SK-N-SH treated with all-trans-retinoic acid at 6 μM for 48 hours (cell line): ENCODE results near the gene IFTAP.

Experiments
- ATAC-seq: fragments of 200-7000 bp; cut with Tn5 transposase; 3 replicates; pipeline ENCODE4 v1.9.1; 2020; ENCODE audit warnings: mild to moderate bottlenecking, moderate library complexity
- ARNTL ChIP-seq: fragments of 450-650 bp; formaldehyde crosslinking; IDR thresholded peaks from 2 replicates; pipeline ENCODE4 v1.5.0; 2020; ENCODE audit warnings: low read depth, mild to moderate bottlenecking, moderate library complexity, borderline replicate concordance
- BACH2 ChIP-seq: fragments of 250-450 bp; sonication (Bioruptor Pico); IDR thresholded peaks from 2 replicates; pipeline ENCODE4 v1.9.0; 2021; ENCODE audit warnings: mild to moderate bottlenecking, borderline replicate concordance
- CSDC2 ChIP-seq: fragments of 250-450 bp; sonication (Bioruptor Pico); IDR thresholded peaks from 2 replicates; pipeline ENCODE4 v1.5.0; 2020; ENCODE audit warnings: mild to moderate bottlenecking, moderate library complexity
- ESRRG ChIP-seq: fragments of 250-450 bp; sonication (Bioruptor Pico); IDR thresholded peaks from 2 replicates; pipeline ENCODE4 v1.6.1; 2021; ENCODE audit warnings: mild to moderate bottlenecking
- GLIS3 ChIP-seq: fragments of 250-450 bp; sonication (Bioruptor Pico); IDR thresholded peaks from 2 replicates; pipeline ENCODE4 v1.5.0; 2020; ENCODE audit warnings: mild to moderate bottlenecking, moderate library complexity
- ISL1 ChIP-seq: fragments of 250-450 bp; sonication (Bioruptor Pico); IDR thresholded peaks from 2 replicates; pipeline ENCODE4 v2.1.2; 2022; ENCODE audit warnings: mild to moderate bottlenecking, moderate library complexity
- OSR1 ChIP-seq: fragments of 250-450 bp; sonication (Bioruptor Pico); IDR thresholded peaks from 2 replicates; pipeline ENCODE4 v1.8.0; 2022; ENCODE audit warnings: moderate library complexity, mild to moderate bottlenecking, inconsistent platforms
- PATZ1 ChIP-seq: fragments of 250-450 bp; sonication (Bioruptor Pico); IDR thresholded peaks from 2 replicates; pipeline ENCODE4 v1.8.0; 2020; ENCODE audit warnings: mild to moderate bottlenecking, moderate library complexity, borderline replicate concordance
- PPARA ChIP-seq: fragments of 250-450 bp; sonication (Bioruptor Pico); IDR thresholded peaks from 2 replicates; pipeline ENCODE4 v1.5.0; 2020; ENCODE audit warnings: mild to moderate bottlenecking, borderline replicate concordance
- RARB ChIP-seq: fragments of 250-450 bp; sonication (Bioruptor Pico); IDR thresholded peaks from 2 replicates; pipeline ENCODE4 v1.8.0; 2021; ENCODE audit warnings: mild to moderate bottlenecking, moderate library complexity
- SNAI2 ChIP-seq: fragments of 250-450 bp; sonication (Bioruptor Pico); IDR thresholded peaks from 2 replicates; pipeline ENCODE4 v1.5.0; 2020; ENCODE audit warnings: mild to moderate bottlenecking, moderate library complexity
- TCF4 ChIP-seq: fragments of 250-450 bp; sonication (Bioruptor Pico); IDR thresholded peaks from 2 replicates; pipeline ENCODE4 v1.8.0; 2021; ENCODE audit warnings: mild to moderate bottlenecking, moderate library complexity, borderline replicate concordance
- TOX ChIP-seq: fragments of 250-450 bp; sonication (Bioruptor Pico); IDR thresholded peaks from 2 replicates; pipeline ENCODE4 v1.8.0; 2021; ENCODE audit warnings: mild to moderate bottlenecking, moderate library complexity, borderline replicate concordance
- ZC3H10 ChIP-seq: fragments of 250-450 bp; sonication (Bioruptor Pico); IDR thresholded peaks from 2 replicates; pipeline ENCODE4 v1.5.1; 2021; ENCODE audit warnings: mild to moderate bottlenecking, moderate library complexity
- ZFP3 ChIP-seq: fragments of 250-450 bp; sonication (Bioruptor Pico); IDR thresholded peaks from 2 replicates; pipeline ENCODE4 v1.5.0; 2020; ENCODE audit warnings: mild to moderate bottlenecking, moderate library complexity
- ZFP30 ChIP-seq: fragments of 450-650 bp; formaldehyde crosslinking; IDR thresholded peaks from 2 replicates; pipeline ENCODE4 v1.5.0; 2022; ENCODE audit warnings: mild to moderate bottlenecking, moderate library complexity
- ZNF565 ChIP-seq: fragments of 450-650 bp; formaldehyde crosslinking; conservative IDR thresholded peaks from 2 replicates; pipeline ENCODE4 v1.5.0; 2020; ENCODE audit warnings: low read depth, mild to moderate bottlenecking, moderate library complexity
- ZNF70 ChIP-seq: fragments of 450-650 bp; formaldehyde crosslinking; IDR thresholded peaks from 2 replicates; pipeline ENCODE4 v1.5.0; 2020; ENCODE audit warnings: mild to moderate bottlenecking, moderate library complexity
- ZNF8 ChIP-seq: fragments of 450-650 bp; formaldehyde crosslinking; IDR thresholded peaks from 2 replicates; pipeline ENCODE4 v1.5.0; 2020; ENCODE audit warnings: mild to moderate bottlenecking, moderate library complexity
- TF ChIP-seq, protein P1 (sequence below): fragments of 250-450 bp; sonication (Bioruptor Pico); IDR thresholded peaks from 2 replicates; pipeline ENCODE4 v1.8.0; 2021; ENCODE audit warnings: low read depth, mild to moderate bottlenecking, moderate library complexity, borderline replicate concordance
- TF ChIP-seq, protein P2 (sequence below): fragments of 250-450 bp; sonication (Bioruptor Pico); IDR thresholded peaks from 2 replicates; pipeline ENCODE4 v1.5.1; 2020; ENCODE audit warnings: low read depth, mild to moderate bottlenecking, moderate library complexity
- TF ChIP-seq, protein P3 (sequence below): fragments of 250-450 bp; sonication (Bioruptor Pico); IDR thresholded peaks from 2 replicates; pipeline ENCODE4 v1.5.0; 2020; ENCODE audit warnings: mild to moderate bottlenecking, moderate library complexity

Gene IFTAP

DNA sequence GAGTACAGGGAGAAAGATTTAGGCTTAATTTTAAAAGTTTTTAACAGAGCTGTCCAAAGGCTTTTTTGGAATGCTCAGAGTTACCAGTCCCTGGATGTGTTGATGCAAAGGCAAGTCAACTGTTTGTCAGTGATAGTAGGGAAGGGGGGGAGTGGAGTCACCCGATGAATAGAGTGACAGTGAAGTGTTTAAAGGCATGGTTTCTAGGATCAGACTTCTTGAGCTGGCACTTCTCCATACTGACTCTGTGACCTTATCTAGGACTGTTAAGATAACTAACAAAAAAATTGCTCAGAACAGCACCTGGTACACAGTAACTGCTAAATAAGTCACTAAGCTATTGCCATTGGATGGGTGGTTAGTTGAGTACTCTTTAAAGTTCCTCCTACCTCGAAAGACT, 15.1 kb downstream of the IFTAP start (continued):
- TF ChIP-seq PATZ1 (CRISPR knock-in tag) = no peak
- TF ChIP-seq BACH2 (CRISPR knock-in tag) = no peak
- no peak for TF ChIP-seq RARB
- TF ChIP-seq, protein P1, sequence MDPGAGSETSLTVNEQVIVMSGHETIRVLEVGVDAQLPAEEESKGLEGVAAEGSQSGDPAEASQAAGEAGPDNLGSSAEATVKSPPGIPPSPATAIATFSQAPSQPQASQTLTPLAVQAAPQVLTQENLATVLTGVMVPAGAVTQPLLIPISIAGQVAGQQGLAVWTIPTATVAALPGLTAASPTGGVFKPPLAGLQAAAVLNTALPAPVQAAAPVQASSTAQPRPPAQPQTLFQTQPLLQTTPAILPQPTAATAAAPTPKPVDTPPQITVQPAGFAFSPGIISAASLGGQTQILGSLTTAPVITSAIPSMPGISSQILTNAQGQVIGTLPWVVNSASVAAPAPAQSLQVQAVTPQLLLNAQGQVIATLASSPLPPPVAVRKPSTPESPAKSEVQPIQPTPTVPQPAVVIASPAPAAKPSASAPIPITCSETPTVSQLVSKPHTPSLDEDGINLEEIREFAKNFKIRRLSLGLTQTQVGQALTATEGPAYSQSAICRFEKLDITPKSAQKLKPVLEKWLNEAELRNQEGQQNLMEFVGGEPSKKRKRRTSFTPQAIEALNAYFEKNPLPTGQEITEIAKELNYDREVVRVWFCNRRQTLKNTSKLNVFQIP (CRISPR knock-in tag) = no peak
- no peak for TF ChIP-seq OSR1
- no peak for TF ChIP-seq GLIS3 (CRISPR knock-in tag)
- TF ChIP-seq PPARA (CRISPR knock-in tag) = no peak
- TF ChIP-seq ZFP30 (CRISPR knock-in tag) = no peak
- TF ChIP-seq TCF4 = no peak
- no peak for TF ChIP-seq TOX

- no peak for ATAC-seq
- no peak for TF ChIP-seq SNAI2
- TF ChIP-seq PATZ1 (CRISPR knock-in tag) = no peak
- no peak for TF ChIP-seq ZNF8 (CRISPR knock-in tag)
- no peak for TF ChIP-seq TCF4
- TF ChIP-seq ESRRG = no peak
- TF ChIP-seq PPARA (CRISPR knock-in tag) = no peak
- TF ChIP-seq, protein P1 (CRISPR knock-in tag) = no peak
- no peak for TF ChIP-seq ZFP3
- TF ChIP-seq ZC3H10 (CRISPR knock-in tag) = no peak
- TF ChIP-seq ISL1 (CRISPR knock-in tag) = no peak
- TF ChIP-seq ZNF70 (CRISPR knock-in tag) = no peak
- TF ChIP-seq, protein P2, sequence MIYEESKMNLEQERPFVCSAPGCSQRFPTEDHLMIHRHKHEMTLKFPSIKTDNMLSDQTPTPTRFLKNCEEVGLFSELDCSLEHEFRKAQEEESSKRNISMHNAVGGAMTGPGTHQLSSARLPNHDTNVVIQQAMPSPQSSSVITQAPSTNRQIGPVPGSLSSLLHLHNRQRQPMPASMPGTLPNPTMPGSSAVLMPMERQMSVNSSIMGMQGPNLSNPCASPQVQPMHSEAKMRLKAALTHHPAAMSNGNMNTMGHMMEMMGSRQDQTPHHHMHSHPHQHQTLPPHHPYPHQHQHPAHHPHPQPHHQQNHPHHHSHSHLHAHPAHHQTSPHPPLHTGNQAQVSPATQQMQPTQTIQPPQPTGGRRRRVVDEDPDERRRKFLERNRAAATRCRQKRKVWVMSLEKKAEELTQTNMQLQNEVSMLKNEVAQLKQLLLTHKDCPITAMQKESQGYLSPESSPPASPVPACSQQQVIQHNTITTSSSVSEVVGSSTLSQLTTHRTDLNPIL (CRISPR knock-in tag) = no peak
- no peak for TF ChIP-seq ARNTL
- no peak for TF ChIP-seq ZNF565 (CRISPR knock-in tag)
- no peak for TF ChIP-seq OSR1
- no peak for TF ChIP-seq RARB
- TF ChIP-seq CSDC2 (CRISPR knock-in tag) = no peak
Observed at GRCh38 chr11:36615826-36616225, 21.5 kb downstream of the IFTAP start.

DNA sequence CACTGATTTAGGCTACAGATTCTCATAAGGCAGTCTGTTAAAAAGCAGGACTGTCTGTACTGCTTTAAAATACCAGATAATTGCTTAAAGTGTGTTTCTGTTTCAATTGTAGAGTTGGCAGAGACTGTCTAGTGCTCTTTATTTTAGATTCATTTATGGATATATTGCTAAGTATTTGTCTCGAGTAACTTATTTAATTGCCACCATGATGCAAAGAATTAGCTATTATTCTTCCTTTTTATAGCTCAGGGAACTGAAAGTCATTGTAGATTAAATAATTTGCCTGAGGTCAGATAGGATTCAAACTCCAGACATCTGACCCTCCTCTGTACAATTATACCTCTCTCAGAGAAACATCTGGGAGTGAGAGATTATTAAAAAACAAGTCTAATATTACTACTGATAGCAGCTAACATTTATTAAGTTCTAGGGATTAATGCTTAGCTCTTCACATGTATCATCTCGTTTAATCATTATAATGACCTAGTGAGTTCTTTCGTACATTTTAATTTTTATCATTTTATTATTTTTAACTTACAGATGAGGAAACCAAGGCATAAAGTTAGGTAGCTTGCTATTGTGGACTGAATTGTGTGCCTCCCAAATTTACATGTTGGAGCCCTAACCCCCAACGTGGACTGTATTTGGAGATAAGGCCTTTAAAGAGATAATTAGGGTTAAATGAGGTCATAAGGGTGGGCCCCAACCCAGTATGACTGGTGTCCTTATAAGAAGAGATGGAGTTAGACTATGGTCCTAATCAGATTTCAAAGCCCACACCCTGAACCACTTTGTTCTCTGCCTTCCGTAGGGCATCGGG, 23.5 kb downstream of the IFTAP start:
- no peak; the same call in 2 of the 3 replicates for ATAC-seq
- TF ChIP-seq, protein P1 (CRISPR knock-in tag) = no peak
- 0 out of 2 replicates have a peak, but pooled peaks have one; percentile 10 for TF ChIP-seq ISL1 (CRISPR knock-in tag)
- TF ChIP-seq GLIS3 (CRISPR knock-in tag) = 0 out of 2 replicates have a peak, but pooled peaks have one; percentile 7
- TF ChIP-seq PPARA (CRISPR knock-in tag) = no peak
- TF ChIP-seq BACH2 (CRISPR knock-in tag) = 0 out of 2 replicates have a peak, but pooled peaks have one; percentile 41
- 0 out of 2 replicates have a peak, but pooled peaks have one; percentile 5 for TF ChIP-seq ZNF70 (CRISPR knock-in tag)
- 0 out of 2 replicates have a peak, but pooled peaks have one; percentile 8 for TF ChIP-seq SNAI2
- TF ChIP-seq ZFP30 (CRISPR knock-in tag) = no peak
- TF ChIP-seq ZNF8 (CRISPR knock-in tag) = no peak
- TF ChIP-seq ARNTL = no peak
- TF ChIP-seq, protein P3, sequence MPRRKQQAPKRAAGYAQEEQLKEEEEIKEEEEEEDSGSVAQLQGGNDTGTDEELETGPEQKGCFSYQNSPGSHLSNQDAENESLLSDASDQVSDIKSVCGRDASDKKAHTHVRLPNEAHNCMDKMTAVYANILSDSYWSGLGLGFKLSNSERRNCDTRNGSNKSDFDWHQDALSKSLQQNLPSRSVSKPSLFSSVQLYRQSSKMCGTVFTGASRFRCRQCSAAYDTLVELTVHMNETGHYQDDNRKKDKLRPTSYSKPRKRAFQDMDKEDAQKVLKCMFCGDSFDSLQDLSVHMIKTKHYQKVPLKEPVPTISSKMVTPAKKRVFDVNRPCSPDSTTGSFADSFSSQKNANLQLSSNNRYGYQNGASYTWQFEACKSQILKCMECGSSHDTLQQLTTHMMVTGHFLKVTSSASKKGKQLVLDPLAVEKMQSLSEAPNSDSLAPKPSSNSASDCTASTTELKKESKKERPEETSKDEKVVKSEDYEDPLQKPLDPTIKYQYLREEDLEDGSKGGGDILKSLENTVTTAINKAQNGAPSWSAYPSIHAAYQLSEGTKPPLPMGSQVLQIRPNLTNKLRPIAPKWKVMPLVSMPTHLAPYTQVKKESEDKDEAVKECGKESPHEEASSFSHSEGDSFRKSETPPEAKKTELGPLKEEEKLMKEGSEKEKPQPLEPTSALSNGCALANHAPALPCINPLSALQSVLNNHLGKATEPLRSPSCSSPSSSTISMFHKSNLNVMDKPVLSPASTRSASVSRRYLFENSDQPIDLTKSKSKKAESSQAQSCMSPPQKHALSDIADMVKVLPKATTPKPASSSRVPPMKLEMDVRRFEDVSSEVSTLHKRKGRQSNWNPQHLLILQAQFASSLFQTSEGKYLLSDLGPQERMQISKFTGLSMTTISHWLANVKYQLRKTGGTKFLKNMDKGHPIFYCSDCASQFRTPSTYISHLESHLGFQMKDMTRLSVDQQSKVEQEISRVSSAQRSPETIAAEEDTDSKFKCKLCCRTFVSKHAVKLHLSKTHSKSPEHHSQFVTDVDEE (CRISPR knock-in tag) = peak; percentile 30; the same call in 1 of the 2 replicates
- TF ChIP-seq TCF4 = peak; percentile 80
- TF ChIP-seq RARB = no peak
- no peak for TF ChIP-seq TOX
- TF ChIP-seq, all 23 proteins: peak for 7
